Stimulated activated CD8-positive, alpha-beta memory T cell treated with anti-CD3 and anti-CD28 coated beads, Interleukin-2, amount 100 ng/mL, for 1 hour (primary cell): Measurements from ENCODE around the gene FANCC.
"Not testable (repeated sequence)": the region's sequence is repeated elsewhere in the genome, so short reads cannot be mapped to it uniquely, and the experiment has no call there.

Experiments
- DNase-seq, 2 donors: peaks; one replicate each; pipeline ENCODE4 v3.0.0-alpha.2; 2020; ENCODE audit warnings: low read depth in 2 of 2

Gene FANCC

GRCh38 chr9:95229230-95229915, 88.1 kb downstream of the FANCC start:
- no peak for DNase-seq

- DNase-seq, result no peak
Observed at GRCh38 chr9:95226921-95227320, 90.6 kb downstream of the FANCC start.

- DNase-seq, result no peak
Observed at GRCh38 chr9:95225726-95226106, 91.8 kb downstream of the FANCC start.

GRCh38 chr9:95225076-95225725, 92.3 kb downstream of the FANCC start:
- no peak for DNase-seq

GRCh38 chr9:95224376-95225019, 93.0 kb downstream of the FANCC start:
- DNase-seq, result no peak

- not testable (repeated sequence) for DNase-seq
Observed at GRCh38 chr9:95220352-95220751, 97.2 kb downstream of the FANCC start.

GRCh38 chr9:95218773-95219172, 98.7 kb downstream of the FANCC start:
- DNase-seq, result no peak

GRCh38 chr9:95217936-95218335, 99.6 kb downstream of the FANCC start:
- no peak for DNase-seq

GRCh38 chr9:95215336-95215898, 102.1 kb downstream of the FANCC start:
- no peak for DNase-seq

GRCh38 chr9:95213117-95213516, 104.4 kb downstream of the FANCC start:
- DNase-seq, result no peak

- no peak for DNase-seq
Observed at GRCh38 chr9:95211028-95211427, 106.5 kb downstream of the FANCC start.

GRCh38 chr9:95207403-95207802, 110.1 kb downstream of the FANCC start:
- no peak for DNase-seq

GRCh38 chr9:95206143-95206542, 111.4 kb downstream of the FANCC start:
- DNase-seq, result no peak

- no peak for DNase-seq
Observed at GRCh38 chr9:95204710-95205109, 112.8 kb downstream of the FANCC start.

- no peak for DNase-seq
Observed at GRCh38 chr9:95204310-95204709, 113.2 kb downstream of the FANCC start.

- not testable (repeated sequence) for DNase-seq
Observed at GRCh38 chr9:95203019-95203418, 114.5 kb downstream of the FANCC start.

GRCh38 chr9:95202076-95202681, 115.3 kb downstream of the FANCC start:
- no peak for DNase-seq

GRCh38 chr9:95201206-95201605, 116.3 kb downstream of the FANCC start:
- no peak for DNase-seq

GRCh38 chr9:95197692-95198271, 119.7 kb downstream of the FANCC start:
- no peak for DNase-seq

GRCh38 chr9:95193480-95193879, 124.0 kb downstream of the FANCC start:
- no peak for DNase-seq

GRCh38 chr9:95193067-95193466, 124.4 kb downstream of the FANCC start:
- no peak for DNase-seq

GRCh38 chr9:95192631-95193030, 124.9 kb downstream of the FANCC start:
- no peak for DNase-seq
